Astrocyte (in vitro differentiated cells and primary cell): ENCODE measurements around the gene NOL8. TPM values are rescaled to one million over a fixed set of nuclear protein-coding genes. Genes with fewer than 3 reads are reported as not detected.

Source experiments
- DNase-seq: peaks from one replicate; pipeline ENCODE4 v3.0.0-alpha.2; 2010; ENCODE audit warnings: low read depth
- FAIRE-seq: peaks from 2 replicates; lab custom pipeline; 2011; peaks lifted over from hg19 to GRCh38; lab: Jason Lieb, UNC
- H2AFZ ChIP-seq: 2 replicates; pipeline ENCODE4 v1.6.0; 2012; ENCODE audit warnings: low read depth, low read length, inconsistent platforms
- H3K27ac ChIP-seq: 2 replicates; pipeline ENCODE4 v1.5.1; 2011; ENCODE audit warnings: low read depth, low read length, inconsistent platforms
- H3K27me3 ChIP-seq: 2 replicates; pipeline ENCODE4 v1.6.0; 2011; ENCODE audit warnings: low read length, inconsistent platforms; ENCODE audit not compliant: insufficient read depth
- H3K36me3 ChIP-seq: 2 replicates; pipeline ENCODE4 v1.5.1; 2011; ENCODE audit warnings: low read length, inconsistent platforms; ENCODE audit not compliant: insufficient read depth
- H3K4me1 ChIP-seq: 2 replicates; pipeline ENCODE4 v1.5.1; 2011; ENCODE audit warnings: low read length, inconsistent platforms; ENCODE audit not compliant: insufficient read depth
- H3K4me2 ChIP-seq: 2 replicates; pipeline ENCODE4 v1.6.0; 2012; ENCODE audit warnings: low read length, inconsistent platforms
- H3K4me3 ChIP-seq: 2 replicates; pipeline ENCODE4 v1.5.1; 2011; ENCODE audit warnings: low read depth, mild to moderate bottlenecking, low read length, inconsistent platforms; ENCODE audit not compliant: insufficient read depth
- H3K79me2 ChIP-seq: 2 replicates; pipeline ENCODE4 v1.6.0; 2012; ENCODE audit warnings: mild to moderate bottlenecking, low read length, inconsistent platforms; ENCODE audit not compliant: insufficient read depth
- H3K9ac ChIP-seq: 2 replicates; pipeline ENCODE4 v1.6.0; 2012; ENCODE audit warnings: mild to moderate bottlenecking, low read length, inconsistent platforms
- H3K9me3 ChIP-seq: 2 replicates; pipeline ENCODE4 v1.5.1; 2012; ENCODE audit warnings: low read depth, mild to moderate bottlenecking, low read length, inconsistent platforms; ENCODE audit not compliant: insufficient read depth
- H4K20me1 ChIP-seq: 2 replicates; pipeline ENCODE4 v1.6.0; 2012; ENCODE audit warnings: low read length, inconsistent platforms; ENCODE audit not compliant: insufficient read depth
- H3K27ac Mint-ChIP-seq: one replicate; pipeline ENCODE4 v1.8.0; 2021; ENCODE audit warnings: mild to moderate bottlenecking, mixed read lengths; ENCODE audit not compliant: unreplicated experiment
- H3K27me3 Mint-ChIP-seq: one replicate; pipeline ENCODE4 v1.8.0; 2021; ENCODE audit warnings: low read depth, mixed read lengths; ENCODE audit not compliant: unreplicated experiment
- H3K36me3 Mint-ChIP-seq: one replicate; pipeline ENCODE4 v1.8.0; 2021; ENCODE audit warnings: low read depth, mixed read lengths; ENCODE audit not compliant: unreplicated experiment
- H3K4me1 Mint-ChIP-seq: one replicate; pipeline ENCODE4 v1.8.0; 2021; ENCODE audit warnings: low read depth, mixed read lengths; ENCODE audit not compliant: unreplicated experiment
- H3K4me3 Mint-ChIP-seq: one replicate; pipeline ENCODE4 v1.8.0; 2021; ENCODE audit warnings: mild to moderate bottlenecking, moderate library complexity, mixed read lengths; ENCODE audit not compliant: unreplicated experiment
- H3K9me3 Mint-ChIP-seq: one replicate; pipeline ENCODE4 v1.8.0; 2021; ENCODE audit warnings: mild to moderate bottlenecking, mixed read lengths; ENCODE audit not compliant: unreplicated experiment
- EZH2 ChIP-seq: IDR thresholded peaks from 2 replicates; pipeline ENCODE4 v1.6.1; 2012; ENCODE audit warnings: mild to moderate bottlenecking, low read length, inconsistent platforms; ENCODE audit not compliant: insufficient read depth
- total RNA-seq: library from RNA; stranded (reverse); gene quantifications from 2 replicates; pipeline ENCODE4 v1.2.1, GENCODE V29; 2021
- TF ChIP-seq, protein P1 (sequence below): IDR thresholded peaks from 2 replicates; pipeline ENCODE4 v1.5.1; 2011; ENCODE audit warnings: low read depth, mild to moderate bottlenecking, inconsistent platforms, low read length, moderate library complexity; ENCODE audit not compliant: insufficient read depth

Gene NOL8
- total RNA-seq, 1 donor from 2014 or later, result 33.1 TPM

DNA sequence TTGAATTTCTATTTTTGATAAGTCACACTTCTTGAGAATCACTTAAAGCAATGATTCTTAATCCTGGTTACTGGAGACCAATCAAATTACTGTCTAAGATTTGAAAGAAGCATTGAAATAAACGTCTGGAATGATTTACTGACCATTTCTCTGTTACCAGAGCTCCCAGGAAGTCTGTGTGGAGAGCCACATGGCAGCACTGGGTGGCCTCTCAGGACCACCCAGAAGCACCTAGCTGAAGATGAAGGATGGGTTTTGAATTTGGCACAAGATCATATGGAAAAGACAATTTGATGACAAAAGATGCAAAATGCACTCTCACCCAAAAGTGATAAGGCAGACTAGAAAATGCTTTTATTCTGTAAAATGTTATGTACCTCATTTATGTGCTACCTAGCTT, 62.0 kb downstream of the NOL8 start:
- peaks cover 43% of the 10 kb centered on the region for H3K36me3 Mint-ChIP-seq
- FAIRE-seq, result no peak

GRCh38 chr9:92257327-92257726, 67.8 kb downstream of the NOL8 start:
- Mint-ChIP-seq H3K27me3 (no peaks in the 10 kb centered on the region), H3K4me3 (no peak overlapping the region), H3K36me3 (peaks cover 21% of the 10 kb centered on the region), H3K4me1 (no peaks in the 10 kb centered on the region), H3K9me3 (no peaks in the 10 kb centered on the region), H3K27ac (no peak overlapping the region)
- Histone ChIP-seq H3K79me2 (no peaks in the 10 kb centered on the region), H4K20me1 (peaks cover 19% of the 10 kb centered on the region), H3K9me3 (no peaks in the 10 kb centered on the region), H3K4me2 (no peak overlapping the region), H3K36me3 (peaks cover 84% of the 10 kb centered on the region), H3K4me3 (no peak overlapping the region), H3K9ac (no peak overlapping the region), H3K27me3 (no peaks in the 10 kb centered on the region), H2AFZ (no peak overlapping the region), H3K27ac (no peak overlapping the region), H3K4me1 (no peaks in the 10 kb centered on the region)
- no peak for DNase-seq
- no peak for FAIRE-seq
- TF ChIP-seq, protein P1, sequence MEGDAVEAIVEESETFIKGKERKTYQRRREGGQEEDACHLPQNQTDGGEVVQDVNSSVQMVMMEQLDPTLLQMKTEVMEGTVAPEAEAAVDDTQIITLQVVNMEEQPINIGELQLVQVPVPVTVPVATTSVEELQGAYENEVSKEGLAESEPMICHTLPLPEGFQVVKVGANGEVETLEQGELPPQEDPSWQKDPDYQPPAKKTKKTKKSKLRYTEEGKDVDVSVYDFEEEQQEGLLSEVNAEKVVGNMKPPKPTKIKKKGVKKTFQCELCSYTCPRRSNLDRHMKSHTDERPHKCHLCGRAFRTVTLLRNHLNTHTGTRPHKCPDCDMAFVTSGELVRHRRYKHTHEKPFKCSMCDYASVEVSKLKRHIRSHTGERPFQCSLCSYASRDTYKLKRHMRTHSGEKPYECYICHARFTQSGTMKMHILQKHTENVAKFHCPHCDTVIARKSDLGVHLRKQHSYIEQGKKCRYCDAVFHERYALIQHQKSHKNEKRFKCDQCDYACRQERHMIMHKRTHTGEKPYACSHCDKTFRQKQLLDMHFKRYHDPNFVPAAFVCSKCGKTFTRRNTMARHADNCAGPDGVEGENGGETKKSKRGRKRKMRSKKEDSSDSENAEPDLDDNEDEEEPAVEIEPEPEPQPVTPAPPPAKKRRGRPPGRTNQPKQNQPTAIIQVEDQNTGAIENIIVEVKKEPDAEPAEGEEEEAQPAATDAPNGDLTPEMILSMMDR, result no peak
- TF ChIP-seq EZH2, result no peak

More for the DNA sequence above, 62.0 kb downstream of the NOL8 start:
- Histone ChIP-seq H2AFZ (no peak overlapping the region), H3K79me2 (peaks cover 3% of the 10 kb centered on the region), H3K9ac (no peak overlapping the region), H3K36me3 (peaks cover 85% of the 10 kb centered on the region), H3K4me2 (no peak overlapping the region), H4K20me1 (peaks cover 45% of the 10 kb centered on the region), H3K4me3 (no peak overlapping the region), H3K9me3 (no peaks in the 10 kb centered on the region), H3K27ac (no peak overlapping the region), H3K4me1 (no peaks in the 10 kb centered on the region), H3K27me3 (no peaks in the 10 kb centered on the region)
- TF ChIP-seq EZH2, result no peak
- TF ChIP-seq, protein P1, result no peak
- Mint-ChIP-seq H3K27ac (no peak overlapping the region), H3K4me1 (peaks cover 6% of the 10 kb centered on the region), H3K9me3 (no peaks in the 10 kb centered on the region), H3K4me3 (no peak overlapping the region), H3K27me3 (no peaks in the 10 kb centered on the region)
- DNase-seq, result no peak
